DOHH2 (cell line): ENCODE measurements around the gene EPHA2.

ENCODE experiments used
- H3F3A ChIP-seq: fragments of 200-600 bp; sonication (generic), shearing (Covaris generic); 2 replicates; pipeline ENCODE4 v1.6.0; 2016; ENCODE audit warnings: antibody characterized with exemption, mild to moderate bottlenecking; ENCODE audit not compliant: control insufficient read depth, insufficient read depth
- H3K27ac ChIP-seq: fragments of 200-600 bp; sonication (generic); 2 replicates; pipeline ENCODE4 v1.5.1; 2014; ENCODE audit warnings: low read depth, mild to moderate bottlenecking, low read length, moderate library complexity
- H3K27me3 ChIP-seq: fragments of 200-600 bp; sonication (generic); 2 replicates; pipeline ENCODE4 v1.6.1; 2014; ENCODE audit warnings: mild to moderate bottlenecking, low read length, mixed read lengths; ENCODE audit not compliant: control insufficient read depth
- H3K36me3 ChIP-seq: fragments of 200-600 bp; sonication (generic); 2 replicates; pipeline ENCODE4 v1.6.1; 2014; ENCODE audit warnings: mild to moderate bottlenecking, low read length, moderate library complexity, mixed read lengths; ENCODE audit not compliant: control insufficient read depth
- H3K4me1 ChIP-seq: fragments of 200-600 bp; sonication (generic); 2 replicates; pipeline ENCODE4 v1.6.1; 2014; ENCODE audit warnings: mild to moderate bottlenecking, low read length, mixed read lengths; ENCODE audit not compliant: control insufficient read depth
- H3K4me2 ChIP-seq: fragments of 200-600 bp; sonication (generic); 2 replicates; pipeline ENCODE4 v1.6.0; 2014; ENCODE audit warnings: mild to moderate bottlenecking, low read length, moderate library complexity
- H3K4me3 ChIP-seq: fragments of 200-600 bp; sonication (generic); 2 replicates; pipeline ENCODE4 v1.5.1; 2014; ENCODE audit warnings: mild to moderate bottlenecking, low read length, mixed read lengths
- H3K79me2 ChIP-seq: fragments of 200-600 bp; sonication (generic); 2 replicates; pipeline ENCODE4 v1.6.1; 2014; ENCODE audit warnings: mild to moderate bottlenecking, low read length, mixed read lengths; ENCODE audit not compliant: control insufficient read depth
- H3K9me2 ChIP-seq: fragments of 200-600 bp; sonication (generic); replicated peaks from 2 replicates; pipeline ENCODE4 v1.6.1; 2014; ENCODE audit warnings: mild to moderate bottlenecking, low read length, mixed read lengths; ENCODE audit not compliant: control insufficient read depth
- H3K9me3 ChIP-seq: fragments of 200-600 bp; sonication (generic); 2 replicates; pipeline ENCODE4 v1.6.1; 2014; ENCODE audit warnings: antibody characterized with exemption, low read length, mixed read lengths; ENCODE audit not compliant: control insufficient read depth, insufficient read depth
- H4K20me1 ChIP-seq: fragments of 200-600 bp; sonication (generic); 2 replicates; pipeline ENCODE4 v1.6.0; 2014; ENCODE audit warnings: low read depth, mild to moderate bottlenecking, antibody characterized with exemption, low read length, moderate library complexity; ENCODE audit not compliant: control insufficient read depth, insufficient read depth
- CTCF ChIP-seq: fragments of 200-600 bp; sonication (generic); IDR thresholded peaks from one replicate; pipeline ENCODE4 v1.5.1; 2014; ENCODE audit warnings: antibody characterized with exemption, mild to moderate bottlenecking, low read depth, low read length; ENCODE audit not compliant: poor library complexity, severe bottlenecking
- EZH2phosphoT487 ChIP-seq: fragments of 200-600 bp; sonication (generic); IDR thresholded peaks from 2 replicates; pipeline ENCODE4 v1.6.1; 2017; ENCODE audit warnings: borderline replicate concordance, mild to moderate bottlenecking, antibody characterized with exemption, low read length, moderate library complexity, mixed read lengths

The EPHA2 gene

DNA sequence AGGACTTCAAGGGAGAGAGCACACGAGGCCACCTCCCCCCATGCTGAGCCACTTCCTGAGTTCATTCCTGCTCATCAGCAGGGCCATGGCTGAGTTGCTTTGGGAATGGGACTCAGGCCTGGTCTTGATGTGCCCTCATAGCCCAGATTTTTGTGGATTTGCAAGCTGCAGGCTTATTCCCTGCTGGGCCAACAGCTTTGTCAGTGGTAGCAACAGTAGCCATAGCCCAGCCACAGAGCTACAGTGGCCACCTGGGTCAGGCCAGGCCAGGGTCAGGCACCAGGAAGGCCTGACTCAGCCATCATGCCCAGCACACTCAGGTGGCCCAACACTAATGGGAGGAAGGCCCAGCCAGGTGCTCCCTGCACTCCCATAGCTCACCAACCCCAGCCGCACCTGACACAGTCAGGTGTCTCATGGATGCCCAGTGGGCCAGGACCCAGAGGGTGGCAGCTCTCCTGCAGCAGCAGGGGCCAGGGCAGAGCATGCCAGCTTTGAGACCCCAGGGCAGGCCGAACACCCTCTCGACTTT is 33.5 kb downstream of the EPHA2 start:
- H3K4me2 ChIP-seq = no peak overlapping the region
- no peaks in the 10 kb centered on the region for H4K20me1 ChIP-seq
- no peak overlapping the region for H3K27ac ChIP-seq

GRCh38 chr1:16120940-16121410 is 34.9 kb downstream of the EPHA2 start:
- no peaks in the 10 kb centered on the region for H4K20me1 ChIP-seq
- no peak overlapping the region for H3K4me2 ChIP-seq
- H3K27ac ChIP-seq = no peak overlapping the region
- H3K36me3 ChIP-seq = no peaks in the 10 kb centered on the region
- H3K9me3 ChIP-seq = no peaks in the 10 kb centered on the region
- no peaks in the 10 kb centered on the region for H3K9me2 ChIP-seq
- H3K79me2 ChIP-seq = no peaks in the 10 kb centered on the region
- H3K4me3 ChIP-seq = no peak overlapping the region
- no peaks in the 10 kb centered on the region for H3K4me1 ChIP-seq
- H3F3A ChIP-seq = no peaks in the 10 kb centered on the region
- H3K27me3 ChIP-seq = no peaks in the 10 kb centered on the region
- TF ChIP-seq EZH2phosphoT487 (no peak), CTCF (no peak)

More for the DNA sequence above, 33.5 kb downstream of the EPHA2 start:
- H3K36me3 ChIP-seq = no peaks in the 10 kb centered on the region
- H3F3A ChIP-seq = no peaks in the 10 kb centered on the region
- no peaks in the 10 kb centered on the region for H3K9me3 ChIP-seq
- no peaks in the 10 kb centered on the region for H3K4me1 ChIP-seq
- no peaks in the 10 kb centered on the region for H3K79me2 ChIP-seq
- TF ChIP-seq EZH2phosphoT487 (no peak), CTCF (no peak)
- H3K9me2 ChIP-seq = no peaks in the 10 kb centered on the region
- H3K4me3 ChIP-seq = no peak overlapping the region
- no peaks in the 10 kb centered on the region for H3K27me3 ChIP-seq

GRCh38 chr1:16120407-16120806 is 35.5 kb downstream of the EPHA2 start:
- H3K27ac ChIP-seq = no peak overlapping the region
- no peaks in the 10 kb centered on the region for H3K79me2 ChIP-seq
- TF ChIP-seq EZH2phosphoT487 (no peak), CTCF (no peak)
- no peaks in the 10 kb centered on the region for H3K9me2 ChIP-seq
- no peak overlapping the region for H3K4me3 ChIP-seq
- no peaks in the 10 kb centered on the region for H4K20me1 ChIP-seq
- H3K4me2 ChIP-seq = no peak overlapping the region
- no peaks in the 10 kb centered on the region for H3K9me3 ChIP-seq
- H3K4me1 ChIP-seq = no peaks in the 10 kb centered on the region
- no peaks in the 10 kb centered on the region for H3K27me3 ChIP-seq
- H3K36me3 ChIP-seq = no peaks in the 10 kb centered on the region
- no peaks in the 10 kb centered on the region for H3F3A ChIP-seq

DNA sequence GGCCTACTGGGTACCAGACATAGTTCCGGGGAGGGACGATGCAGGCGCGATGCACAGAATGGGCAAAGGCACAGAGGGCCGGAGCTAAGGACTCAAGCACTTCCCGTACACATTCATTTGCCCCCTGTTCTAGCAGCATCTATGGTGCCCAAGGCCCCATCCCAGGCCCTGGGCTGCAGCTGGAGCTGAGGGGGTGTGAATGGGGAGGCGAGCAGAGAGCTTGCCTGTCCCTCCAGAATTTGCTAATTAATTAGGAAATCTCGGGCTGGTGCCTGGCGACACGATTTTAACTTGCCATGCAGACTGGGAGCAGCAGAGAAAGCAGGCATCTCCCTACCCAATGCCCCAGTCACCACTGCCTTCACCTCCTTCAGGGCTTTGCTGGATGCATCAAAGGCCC is 35.9 kb downstream of the EPHA2 start:
- H3K4me3 ChIP-seq = no peak overlapping the region
- no peaks in the 10 kb centered on the region for H3K9me3 ChIP-seq
- no peaks in the 10 kb centered on the region for H3K9me2 ChIP-seq
- H3K27ac ChIP-seq = no peak overlapping the region
- no peak overlapping the region for H3K4me2 ChIP-seq
- no peaks in the 10 kb centered on the region for H3F3A ChIP-seq
- no peaks in the 10 kb centered on the region for H3K27me3 ChIP-seq
- H3K36me3 ChIP-seq = no peaks in the 10 kb centered on the region
- H4K20me1 ChIP-seq = no peaks in the 10 kb centered on the region
- no peaks in the 10 kb centered on the region for H3K79me2 ChIP-seq
- no peaks in the 10 kb centered on the region for H3K4me1 ChIP-seq
- TF ChIP-seq EZH2phosphoT487 (no peak), CTCF (no peak)
